Stomach smooth muscle (tissue), 2 donors: ENCODE measurements around the gene GABRG3.

Source experiments
- H3K27ac ChIP-seq: one replicate; pipeline ENCODE4 v1.7.0; 2013; ENCODE audit warnings: mild to moderate bottlenecking, low read length, inconsistent platforms
- H3K27me3 ChIP-seq, 2 donors: one replicate each; pipeline ENCODE4 v1.7.0; 2013; ENCODE audit warnings: low read length in 2 of 2; ENCODE audit not compliant: insufficient read depth in 2 of 2, control insufficient read depth in 1 of 2
- H3K36me3 ChIP-seq, 2 donors: one replicate each; pipeline ENCODE4 v1.7.0; 2013; ENCODE audit warnings: low read length in 2 of 2; ENCODE audit not compliant: control insufficient read depth in 2 of 2, insufficient read depth in 2 of 2
- H3K4me1 ChIP-seq: one replicate; pipeline ENCODE4 v1.7.0; 2013; ENCODE audit warnings: low read length; ENCODE audit not compliant: control insufficient read depth, insufficient read depth
- H3K4me3 ChIP-seq, 2 donors: one replicate each; pipeline ENCODE4 v1.7.0; 2013; ENCODE audit warnings: low read length in 2 of 2
- H3K9ac ChIP-seq, 2 donors: one replicate each; pipeline ENCODE4 v1.7.0; 2013; ENCODE audit warnings: low read length in 2 of 2, mild to moderate bottlenecking in 1 of 2
- H3K9me3 ChIP-seq, 2 donors: one replicate each; pipeline ENCODE4 v1.7.0; 2013; ENCODE audit warnings: low read length in 2 of 2; ENCODE audit not compliant: control insufficient read depth in 2 of 2
- donor health status: healthy.
- donor health status: Pancreatic carcinoma.

GABRG3 gene

DNA sequence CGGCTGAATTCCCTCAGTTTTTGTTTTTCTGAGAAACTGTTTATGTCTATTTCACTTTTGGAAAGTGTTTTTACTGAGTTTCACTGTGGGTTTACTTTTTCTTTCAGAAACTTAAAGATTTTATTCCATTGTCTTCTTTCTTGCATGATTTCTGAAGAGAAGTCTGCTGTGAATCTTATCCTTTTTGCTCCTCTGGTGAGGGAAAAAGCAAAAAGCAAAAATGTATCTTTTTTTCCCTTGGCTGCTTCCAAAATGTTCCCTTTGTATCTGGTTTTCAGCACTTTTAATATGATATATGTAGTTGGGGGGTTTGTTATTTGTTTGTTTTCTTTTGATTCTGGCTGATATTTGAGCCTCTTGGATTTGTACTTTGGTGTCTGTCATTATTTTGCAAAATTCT lies 538.0 kb downstream of the GABRG3 start:
- no peak overlapping the region for H3K27ac ChIP-seq
- H3K4me1 ChIP-seq = no peaks in the 10 kb centered on the region
- H3K9ac ChIP-seq = no peak overlapping the region
- H3K36me3 ChIP-seq = no peaks in the 10 kb centered on the region
- no peak overlapping the region for H3K4me3 ChIP-seq
- peaks cover 5 to 6% of the 10 kb centered on the region in 2 donors for H3K9me3 ChIP-seq
- H3K27me3 ChIP-seq = no peaks in the 10 kb centered on the region

- Histone ChIP-seq H3K36me3 (no peaks in the 10 kb centered on the region), H3K4me3 (no peak overlapping the region), H3K27ac (no peak overlapping the region), H3K4me1 (no peaks in the 10 kb centered on the region), H3K27me3 (no peaks in the 10 kb centered on the region), H3K9ac (no peak overlapping the region), H3K9me3 (peaks cover 5 to 10% of the 10 kb centered on the region in 2 donors)
Observed at GRCh38 chr15:27512281-27513001, 541.5 kb downstream of the GABRG3 start.

GRCh38 chr15:27514526-27514925 lies 543.5 kb downstream of the GABRG3 start:
- Histone ChIP-seq H3K27me3 (no peaks in the 10 kb centered on the region), H3K4me3 (no peak overlapping the region), H3K36me3 (no peaks in the 10 kb centered on the region), H3K27ac (no peak overlapping the region), H3K9me3 (peaks cover 8 to 10% of the 10 kb centered on the region in 2 donors), H3K9ac (no peak overlapping the region), H3K4me1 (no peaks in the 10 kb centered on the region)

- Histone ChIP-seq H3K36me3 (no peaks in the 10 kb centered on the region), H3K4me3 (no peak overlapping the region), H3K4me1 (no peaks in the 10 kb centered on the region), H3K9ac (no peak overlapping the region), H3K9me3 (peaks cover 3 to 5% of the 10 kb centered on the region in 2 donors), H3K27me3 (no peaks in the 10 kb centered on the region), H3K27ac (no peak overlapping the region)
Observed at GRCh38 chr15:27527490-27528067, 556.6 kb downstream of the GABRG3 start.

DNA sequence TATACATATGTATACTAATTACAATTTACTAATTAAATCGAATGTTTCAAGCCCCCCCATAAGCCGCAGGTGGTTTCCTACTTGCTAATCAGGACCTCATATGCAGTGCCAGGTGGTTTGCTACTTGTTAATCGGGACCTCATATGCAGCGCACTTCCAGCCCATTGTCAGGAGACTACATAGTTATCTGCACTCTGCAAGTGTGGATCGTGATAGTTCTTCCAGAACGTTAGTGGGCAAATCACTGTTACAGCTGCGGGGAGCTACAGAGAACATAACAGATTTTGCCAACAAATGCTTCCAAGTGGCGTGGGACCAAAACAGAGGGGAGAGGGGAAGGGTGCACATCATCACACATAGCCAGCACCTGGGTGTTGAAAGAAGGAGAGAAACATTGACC lies 558.4 kb downstream of the GABRG3 start:
- Histone ChIP-seq H3K27ac (no peak overlapping the region), H3K9me3 (peaks cover 3 to 5% of the 10 kb centered on the region in 2 donors), H3K4me1 (no peaks in the 10 kb centered on the region), H3K9ac (no peak overlapping the region), H3K27me3 (no peaks in the 10 kb centered on the region), H3K4me3 (no peak overlapping the region), H3K36me3 (no peaks in the 10 kb centered on the region)

DNA sequence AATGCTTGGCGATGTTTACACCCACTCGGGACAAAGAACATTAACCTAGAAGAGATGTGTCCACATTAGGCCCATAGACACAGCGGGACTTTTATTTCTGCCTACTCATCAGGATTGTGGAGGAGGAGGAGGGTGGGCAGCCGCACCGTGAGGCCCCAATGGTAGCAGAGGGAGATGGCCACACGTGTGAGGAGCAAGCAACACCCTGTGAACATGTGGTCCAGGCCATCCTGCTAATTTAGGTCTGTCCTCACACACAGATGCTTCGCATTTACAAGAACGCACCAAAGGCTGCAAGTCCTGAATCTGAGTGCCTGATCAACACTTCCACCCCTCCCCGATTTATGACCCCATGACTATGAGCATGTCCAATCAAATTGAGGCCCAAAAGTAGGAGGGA lies 560.0 kb downstream of the GABRG3 start:
- Histone ChIP-seq H3K27me3 (no peaks in the 10 kb centered on the region), H3K36me3 (no peaks in the 10 kb centered on the region), H3K4me1 (no peaks in the 10 kb centered on the region), H3K9me3 (peaks cover 2 to 5% of the 10 kb centered on the region in 2 donors), H3K27ac (no peak overlapping the region), H3K4me3 (no peak overlapping the region), H3K9ac (no peak overlapping the region)

GRCh38 chr15:27532358-27532757 lies 561.4 kb downstream of the GABRG3 start:
- H3K27me3 ChIP-seq = no peaks in the 10 kb centered on the region
- no peaks in the 10 kb centered on the region for H3K36me3 ChIP-seq
- no peak overlapping the region for H3K9ac ChIP-seq
- peaks cover 0 to 3% of the 10 kb centered on the region in 2 donors for H3K9me3 ChIP-seq
- no peak overlapping the region for H3K27ac ChIP-seq
- no peak overlapping the region for H3K4me3 ChIP-seq
- H3K4me1 ChIP-seq = no peaks in the 10 kb centered on the region

DNA sequence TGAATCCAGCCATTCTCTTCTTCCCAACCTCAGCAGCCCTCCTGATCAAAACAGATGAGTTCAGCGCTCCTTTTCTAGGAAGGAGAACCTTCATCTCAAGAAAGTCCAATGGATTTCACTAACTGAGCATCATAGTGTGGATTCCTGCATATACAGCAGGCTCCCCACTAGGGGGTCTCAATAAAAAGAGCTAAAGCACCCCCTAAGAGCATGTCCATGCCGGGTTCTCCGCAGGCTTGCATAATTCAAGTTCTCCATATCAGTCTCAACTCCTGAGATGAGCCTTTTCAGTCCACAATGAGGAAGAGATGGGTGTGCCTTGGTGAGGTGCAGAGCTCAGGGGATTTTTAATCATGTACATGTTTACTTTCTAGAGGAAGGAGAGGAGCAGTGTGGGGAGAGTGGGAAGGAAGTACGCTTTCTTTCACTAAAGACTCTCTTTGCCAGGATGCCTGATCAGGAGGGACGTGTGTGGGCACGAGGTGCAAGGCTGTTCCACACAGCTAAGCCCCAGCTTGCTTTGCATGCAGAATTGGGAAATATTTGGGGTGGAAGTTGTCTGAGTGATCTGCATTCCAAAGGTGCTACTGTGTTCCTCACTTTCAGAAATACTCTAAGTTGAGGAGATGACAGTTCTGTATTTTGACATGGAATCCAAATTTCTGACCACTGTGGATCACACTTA lies 564.6 kb downstream of the GABRG3 start:
- no peaks in the 10 kb centered on the region for H3K9me3 ChIP-seq
- H3K4me3 ChIP-seq = no peak overlapping the region
- no peaks in the 10 kb centered on the region for H3K4me1 ChIP-seq
- no peaks in the 10 kb centered on the region for H3K27me3 ChIP-seq
- no peak overlapping the region for H3K9ac ChIP-seq
- no peak overlapping the region for H3K27ac ChIP-seq
- H3K36me3 ChIP-seq = no peaks in the 10 kb centered on the region

DNA sequence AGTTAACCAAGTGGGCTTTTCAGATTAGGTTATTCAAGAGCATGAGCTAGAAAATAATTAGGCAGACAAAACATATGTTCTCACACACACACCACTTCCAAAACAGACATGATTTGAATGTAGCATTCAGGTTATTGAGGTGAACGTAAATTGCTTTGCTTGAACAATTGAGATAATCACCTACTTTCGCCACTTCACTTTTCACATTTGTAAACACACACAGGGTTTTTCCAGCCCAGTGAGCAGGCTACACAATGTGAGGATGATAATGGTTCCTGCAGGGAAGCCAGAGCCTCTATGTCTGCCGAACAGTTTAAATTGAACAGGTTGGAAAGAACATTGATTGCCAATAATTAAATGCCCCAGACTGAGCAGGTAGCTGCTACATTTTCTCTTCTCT lies 567.3 kb downstream of the GABRG3 start:
- no peaks in the 10 kb centered on the region for H3K4me1 ChIP-seq
- no peaks in the 10 kb centered on the region for H3K27me3 ChIP-seq
- H3K27ac ChIP-seq = no peak overlapping the region
- no peaks in the 10 kb centered on the region for H3K36me3 ChIP-seq
- no peaks in the 10 kb centered on the region for H3K9me3 ChIP-seq
- no peak overlapping the region for H3K4me3 ChIP-seq
- no peak overlapping the region for H3K9ac ChIP-seq

DNA sequence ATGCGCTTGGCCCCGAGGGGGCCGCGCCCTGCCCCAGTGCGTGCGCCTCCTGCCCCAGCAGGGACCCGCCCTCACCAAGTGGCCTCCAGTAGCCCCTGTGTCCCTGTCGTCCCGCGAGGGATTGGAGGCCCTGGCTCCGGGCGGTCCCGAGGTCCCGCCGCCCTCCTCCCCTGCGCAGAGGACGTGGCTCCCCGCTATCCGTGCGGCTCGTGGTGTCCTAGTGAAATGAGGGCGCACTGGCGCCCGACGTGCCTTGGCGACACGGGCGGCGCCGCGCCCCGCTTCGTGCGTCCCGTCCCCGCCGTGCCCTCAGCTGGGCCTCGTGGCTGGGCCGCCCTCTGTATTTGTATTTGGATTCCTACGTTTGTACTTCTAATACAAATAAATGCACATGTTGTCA lies 570.6 kb downstream of the GABRG3 start:
- no peak overlapping the region for H3K4me3 ChIP-seq
- no peaks in the 10 kb centered on the region for H3K27me3 ChIP-seq
- no peak overlapping the region for H3K9ac ChIP-seq
- H3K9me3 ChIP-seq = no peaks in the 10 kb centered on the region
- H3K4me1 ChIP-seq = no peaks in the 10 kb centered on the region
- H3K36me3 ChIP-seq = no peaks in the 10 kb centered on the region
- H3K27ac ChIP-seq = no peak overlapping the region
